Activated CD4-positive, CD25-positive, alpha-beta regulatory T cell treated with anti-CD3 and anti-CD28 coated beads, Interleukin-2, amount 50 U/mL, for 72 hours (primary cell): ENCODE results near the gene CFAP92.

ENCODE experiments used
- DNase-seq: peaks from one replicate; pipeline ENCODE4 v3.0.0; 2021

CFAP92 gene

GRCh38 chr3:128983293-128984069 lies 10.4 kb downstream of the CFAP92 start:
- no peak for DNase-seq

- no peak for DNase-seq
Observed at GRCh38 chr3:128975276-128975675, 18.6 kb downstream of the CFAP92 start.

- no peak for DNase-seq
Observed at GRCh38 chr3:128973988-128974564, 19.8 kb downstream of the CFAP92 start.

GRCh38 chr3:128971421-128972100 lies 22.3 kb downstream of the CFAP92 start:
- DNase-seq: no peak

GRCh38 chr3:128970740-128971047 lies 23.2 kb downstream of the CFAP92 start:
- DNase-seq: no peak

GRCh38 chr3:128969993-128970739 lies 23.7 kb downstream of the CFAP92 start:
- peak; percentile 61 for DNase-seq

- DNase-seq: no peak
Observed at GRCh38 chr3:128967748-128968355, 26.0 kb downstream of the CFAP92 start.

GRCh38 chr3:128965818-128966217 lies 28.1 kb downstream of the CFAP92 start:
- DNase-seq: no peak

- no peak for DNase-seq
Observed at GRCh38 chr3:128965280-128965679, 28.6 kb downstream of the CFAP92 start.

- DNase-seq: no peak
Observed at GRCh38 chr3:128956440-128956839, 37.4 kb downstream of the CFAP92 start.

- no peak for DNase-seq
Observed at GRCh38 chr3:128950223-128950938, 43.5 kb downstream of the CFAP92 start.

- DNase-seq: no peak
Observed at GRCh38 chr3:128949158-128949557, 44.7 kb downstream of the CFAP92 start.

- no peak for DNase-seq
Observed at GRCh38 chr3:128946411-128946810, 47.5 kb downstream of the CFAP92 start.

- DNase-seq: no peak
Observed at GRCh38 chr3:128945878-128946175, 48.0 kb downstream of the CFAP92 start.

GRCh38 chr3:128945041-128945877 lies 48.6 kb downstream of the CFAP92 start:
- no peak for DNase-seq

GRCh38 chr3:128942161-128942952 lies 51.5 kb downstream of the CFAP92 start:
- DNase-seq: no peak

- DNase-seq: no peak
Observed at GRCh38 chr3:128940252-128940651, 53.6 kb downstream of the CFAP92 start.

GRCh38 chr3:128936341-128936740 lies 57.5 kb downstream of the CFAP92 start:
- DNase-seq: no peak

GRCh38 chr3:128935922-128936321 lies 58.0 kb downstream of the CFAP92 start:
- DNase-seq: no peak

- DNase-seq: no peak
Observed at GRCh38 chr3:128933922-128934253, 60.0 kb downstream of the CFAP92 start.
